HL-60/S4 treated with retinoic acid at 250 ng/mL for 4 days and 3 days (cell line): ENCODE results near the gene APOH.

Experiments
- in situ Hi-C: fragments of 300-500 bp; cut with MboI; formaldehyde crosslinking; loops from 2 replicates; pipeline ENCODE4 v1.7.0; 2022; ENCODE audit warnings: low sequenced_read_pairs

Gene APOH

GRCh38 chr17:66228887-66229782 lies at the start of gene APOH:
APOH (minus strand) TSS chr17:66229415; CDS start chr17:66229379, 36 bp downstream.
- in situ Hi-C loops: no loop called here

GRCh38 chr17:66277191-66277590 lies 48.0 kb upstream of the APOH start:
- in situ Hi-C loops: no loop called here

GRCh38 chr17:66276328-66276937 lies 47.2 kb upstream of the APOH start:
- in situ Hi-C loops: no loop called here

- in situ Hi-C loops: no loop called here
Measured at GRCh38 chr17:66275651-66276050, 46.4 kb upstream of the APOH start.

GRCh38 chr17:66273586-66273848 lies 44.3 kb upstream of the APOH start:
- in situ Hi-C loops: loop anchor here (25.0 kb wide), 1 partner anchor 289 kb away; no protein-coding TSS in a partner anchor

- in situ Hi-C loops: loop anchor here (25.0 kb wide), 1 partner anchor 289 kb away; no protein-coding TSS in a partner anchor
Measured at GRCh38 chr17:66272811-66273585, 43.8 kb upstream of the APOH start.

- in situ Hi-C loops: loop anchor here (25.0 kb wide), 1 partner anchor 291 kb away; no protein-coding TSS in a partner anchor
Measured at GRCh38 chr17:66271512-66271911, 42.3 kb upstream of the APOH start.

GRCh38 chr17:66270106-66270505 lies 40.9 kb upstream of the APOH start:
- in situ Hi-C loops: loop anchor here (25.0 kb wide), 1 partner anchor 292 kb away; no protein-coding TSS in a partner anchor

GRCh38 chr17:66268247-66268927 lies 39.2 kb upstream of the APOH start:
- in situ Hi-C loops: loop anchor here (25.0 kb wide), 1 partner anchor 294 kb away; no protein-coding TSS in a partner anchor

- in situ Hi-C loops: loop anchor here (25.0 kb wide), 1 partner anchor 298 kb away; no protein-coding TSS in a partner anchor
Measured at GRCh38 chr17:66264696-66265095, 35.5 kb upstream of the APOH start.

- in situ Hi-C loops: loop anchor here (25.0 kb wide), 1 partner anchor 300 kb away; no protein-coding TSS in a partner anchor
Measured at GRCh38 chr17:66262767-66263166, 33.6 kb upstream of the APOH start.

- in situ Hi-C loops: loop anchor here (25.0 kb wide), 1 partner anchor 302 kb away; no protein-coding TSS in a partner anchor
Measured at GRCh38 chr17:66260688-66261087, 31.5 kb upstream of the APOH start.

GRCh38 chr17:66260275-66260674 lies 31.1 kb upstream of the APOH start:
- in situ Hi-C loops: loop anchor here (25.0 kb wide), 1 partner anchor 302 kb away; no protein-coding TSS in a partner anchor

- in situ Hi-C loops: loop anchor here (25.0 kb wide), 1 partner anchor 307 kb away; no protein-coding TSS in a partner anchor
Measured at GRCh38 chr17:66255527-66255971, 26.3 kb upstream of the APOH start.

- in situ Hi-C loops: loop anchor here (25.0 kb wide), 1 partner anchor 307 kb away; no protein-coding TSS in a partner anchor
Measured at GRCh38 chr17:66255112-66255511, 25.9 kb upstream of the APOH start.

- in situ Hi-C loops: loop anchor here (25.0 kb wide), 1 partner anchor 309 kb away; no protein-coding TSS in a partner anchor
Measured at GRCh38 chr17:66253458-66253857, 24.2 kb upstream of the APOH start.

- in situ Hi-C loops: loop anchor here (25.0 kb wide), 1 partner anchor 312 kb away; no protein-coding TSS in a partner anchor
Measured at GRCh38 chr17:66250686-66251085, 21.5 kb upstream of the APOH start.

- in situ Hi-C loops: no loop called here
Measured at GRCh38 chr17:66248285-66248684, 19.1 kb upstream of the APOH start.

- in situ Hi-C loops: no loop called here
Measured at GRCh38 chr17:66241839-66242238, 12.6 kb upstream of the APOH start.

- in situ Hi-C loops: no loop called here
Measured at GRCh38 chr17:66240630-66241029, 11.4 kb upstream of the APOH start.
